GM12875 (cell line): ENCODE results near the gene TRIM66.

Source experiments
- H3K4me3 ChIP-seq: one replicate; pipeline ENCODE4 v1.5.1; 2011; ENCODE audit warnings: low read depth, low read length, control low read depth
- CTCF ChIP-seq: IDR thresholded peaks from 2 replicates; pipeline ENCODE4 v1.5.1; 2011; ENCODE audit warnings: low read depth, mild to moderate bottlenecking, control low read depth, inconsistent platforms, low read length, moderate library complexity, borderline replicate concordance; ENCODE audit not compliant: insufficient read depth

The TRIM66 gene

DNA sequence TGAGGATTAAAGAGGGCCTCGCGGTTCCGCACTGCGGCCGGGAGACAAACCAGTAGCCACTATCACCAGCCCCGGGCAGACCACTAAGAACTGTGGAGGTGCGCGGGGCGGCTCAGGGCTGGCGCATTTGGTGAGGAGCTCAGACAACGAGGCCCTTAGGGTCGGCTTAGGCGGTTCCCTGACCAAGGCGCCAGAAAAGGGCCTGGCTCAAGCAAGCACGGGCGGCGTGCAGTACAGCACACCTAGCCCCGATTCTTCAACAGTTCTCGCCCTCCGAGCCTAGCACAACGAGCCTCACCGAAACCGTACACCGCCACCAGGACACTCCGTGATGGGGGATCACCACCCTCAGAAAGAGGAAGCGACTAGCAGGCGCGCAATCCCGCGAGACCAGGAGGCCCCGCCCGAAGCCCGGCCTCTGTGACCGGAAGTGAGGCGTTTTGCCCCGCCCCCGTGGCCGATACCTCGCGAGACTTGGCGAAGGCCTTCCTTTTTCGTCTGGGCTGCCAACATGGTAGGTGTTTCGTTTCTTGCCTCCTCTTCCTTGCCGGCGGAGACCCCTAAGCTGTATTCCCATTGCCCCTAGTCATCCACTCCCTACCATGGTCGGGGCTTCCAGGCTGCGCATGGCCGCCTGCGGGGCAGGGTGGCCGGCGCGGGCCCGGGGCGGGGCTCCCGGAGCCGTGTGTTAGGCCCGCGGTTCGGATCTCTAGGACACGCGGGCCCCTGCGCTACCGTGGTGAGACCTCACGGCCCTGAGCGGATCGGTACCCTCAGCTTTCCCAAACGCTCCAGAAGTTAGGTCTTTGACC is at the start of gene TRIM66, which contains the start of gene RPL27A:
Gene TRIM66, minus strand, starts transcription at position 363 of the 812 bp plus-strand sequence. CDS start 10,391 bp downstream, outside the sequence.
Gene RPL27A, plus strand, starts transcription at position 490 of the 812 bp plus-strand sequence. Its CDS starts 22 bp downstream, at position 512.
- no peak for TF ChIP-seq CTCF
- peak within 1 kb of the TSS; percentile 94 for H3K4me3 ChIP-seq

DNA sequence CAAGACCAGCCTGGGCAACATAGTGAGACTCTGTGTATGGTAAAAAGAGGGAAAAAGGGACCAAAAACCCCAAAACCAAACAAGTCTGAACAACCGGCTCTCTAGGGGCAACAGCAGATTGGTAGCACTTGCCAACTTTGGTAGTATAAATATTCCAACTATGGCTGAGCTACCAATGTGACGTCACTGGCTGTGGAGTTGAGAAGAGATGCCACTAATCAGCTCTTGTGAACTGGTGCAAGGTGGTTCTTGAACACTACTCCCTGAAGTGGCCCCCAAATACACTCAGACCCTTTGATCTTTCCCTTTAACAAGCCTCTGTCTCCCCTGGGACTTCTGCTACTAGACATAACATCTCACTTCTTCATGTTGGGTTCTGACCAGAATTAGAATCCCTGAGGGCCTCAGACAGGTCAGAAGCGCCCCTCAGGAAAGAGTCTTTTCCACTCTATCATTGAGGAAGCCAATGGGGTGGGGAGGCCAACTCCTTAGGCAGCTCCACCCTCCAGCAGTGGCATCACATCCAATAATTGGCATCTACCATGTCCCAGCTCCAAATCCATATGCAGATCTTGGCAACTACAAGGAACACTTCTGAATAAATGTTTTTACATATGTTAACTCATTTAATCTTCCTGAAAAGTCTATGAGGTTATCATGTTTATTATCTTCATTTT is 49.3 kb upstream of the TRIM66 start:
- no peak for TF ChIP-seq CTCF
- no peak overlapping the region for H3K4me3 ChIP-seq

DNA sequence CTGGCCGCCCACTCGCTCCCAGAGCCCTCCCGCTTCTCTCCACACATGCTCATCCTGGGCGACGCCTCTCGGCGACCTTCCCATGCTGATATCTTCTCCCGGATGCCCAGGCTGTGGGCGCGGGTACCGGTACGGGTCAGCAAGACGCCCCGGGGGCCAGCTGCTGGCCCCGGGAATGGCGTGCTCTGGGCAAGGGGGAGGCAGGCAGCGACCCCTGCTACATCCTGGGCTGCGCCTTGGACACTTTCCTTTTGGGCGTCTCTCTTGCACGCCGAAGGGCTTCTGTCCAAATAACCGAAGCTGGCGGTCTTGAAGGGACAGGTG is 48.2 kb upstream of the TRIM66 start:
- no peak for TF ChIP-seq CTCF
- no peak overlapping the region for H3K4me3 ChIP-seq

DNA sequence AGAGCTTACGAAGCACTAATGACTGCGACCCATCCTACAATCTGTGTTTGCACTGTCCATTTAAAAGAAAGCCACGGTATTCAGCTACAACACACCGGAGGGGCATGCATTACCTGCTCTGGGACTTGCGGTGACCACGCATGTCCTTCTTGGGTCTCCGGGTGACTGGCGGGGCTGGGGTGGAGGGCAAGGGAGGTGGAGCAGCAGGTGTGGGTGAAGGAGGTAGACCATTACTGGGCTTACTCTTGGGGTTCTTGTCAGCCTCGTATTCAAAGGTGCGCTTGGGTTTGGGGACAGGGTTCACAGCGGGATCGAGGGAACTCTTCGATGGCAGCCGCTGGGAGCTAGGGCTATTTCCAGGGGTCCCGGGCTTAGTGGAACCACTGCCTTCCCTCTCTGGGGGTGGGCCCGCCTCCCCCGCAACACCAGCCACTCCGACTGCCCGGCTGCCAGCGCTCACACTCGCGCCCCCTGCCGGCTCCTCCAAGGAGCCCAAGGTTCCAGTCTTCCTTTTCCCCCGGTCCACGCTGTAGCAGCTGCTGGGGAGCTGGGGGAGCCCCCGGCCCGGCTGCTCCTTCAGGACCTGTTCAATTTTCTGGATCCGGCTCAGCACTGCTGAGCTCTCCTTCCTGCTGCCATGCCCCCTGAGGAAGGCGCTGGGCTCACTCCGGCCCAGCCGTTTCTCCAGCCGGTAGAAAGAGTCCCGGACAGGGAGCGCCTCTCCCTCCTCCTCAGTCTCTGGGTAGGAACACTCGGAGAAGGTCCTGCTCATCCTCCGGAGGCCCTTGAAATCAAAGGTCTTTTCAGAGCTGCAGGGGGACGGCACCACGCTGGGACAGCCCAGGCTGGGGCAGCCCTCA is 47.6 kb upstream of the TRIM66 start:
- no peak for TF ChIP-seq CTCF
- no peak overlapping the region for H3K4me3 ChIP-seq

DNA sequence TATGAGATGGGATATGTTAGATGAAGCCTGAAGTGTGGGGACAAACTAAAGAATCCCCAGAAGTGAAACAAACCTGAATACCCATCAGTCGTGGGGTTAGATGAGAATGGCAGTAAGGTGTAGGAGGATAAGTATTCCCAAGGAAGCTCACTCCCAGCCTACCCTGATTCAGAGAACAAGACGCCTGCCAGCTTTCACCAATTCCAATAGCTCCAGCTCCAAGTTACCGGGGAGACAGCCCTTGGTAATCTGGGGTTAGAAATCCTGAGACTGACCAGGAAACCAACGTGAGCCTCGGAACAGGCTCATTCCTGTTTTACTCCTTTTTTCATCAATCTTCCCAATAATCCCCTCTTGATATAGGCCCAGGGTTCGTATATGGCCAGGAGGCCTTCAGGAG is 46.6 kb upstream of the TRIM66 start:
- H3K4me3 ChIP-seq: no peak overlapping the region
- no peak for TF ChIP-seq CTCF

DNA sequence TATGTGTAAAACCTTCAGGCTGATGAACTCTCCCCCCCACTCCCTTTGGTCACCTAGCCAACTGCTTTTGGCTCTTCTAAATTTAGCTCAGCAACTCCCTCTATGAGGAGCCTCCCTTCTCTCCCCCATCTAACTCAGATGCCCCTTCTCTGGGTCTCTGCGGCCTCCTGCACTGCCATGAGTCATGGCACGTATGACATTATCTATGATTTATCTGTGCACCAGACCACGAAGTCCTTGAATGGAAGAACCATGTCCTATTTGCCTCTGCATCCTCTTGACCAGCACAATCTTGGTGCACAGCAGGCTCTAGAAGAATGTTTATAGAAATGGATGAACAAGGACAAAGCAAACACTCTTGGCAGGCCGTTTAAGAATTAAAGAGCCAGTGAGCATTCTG is 46.1 kb upstream of the TRIM66 start:
- TF ChIP-seq CTCF: no peak
- H3K4me3 ChIP-seq: no peak overlapping the region

DNA sequence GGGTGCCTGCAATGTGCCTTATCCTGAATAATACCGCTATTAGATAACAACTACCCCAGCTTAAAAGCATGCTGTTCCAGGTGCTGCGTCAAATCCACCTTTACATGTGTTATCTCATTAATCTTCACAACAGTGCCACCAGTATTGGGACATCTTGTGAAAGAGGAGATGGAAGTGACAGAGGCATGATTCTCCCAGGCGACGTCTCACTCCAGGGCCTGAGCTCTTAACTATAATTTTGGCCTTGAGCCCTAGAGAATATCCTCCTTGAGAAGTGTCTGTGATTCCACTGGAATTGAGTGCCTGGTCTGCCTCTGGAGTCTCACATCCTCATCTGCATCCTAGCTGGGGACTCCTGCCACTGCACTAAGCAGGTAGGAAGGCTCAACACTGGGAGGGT is 43.9 kb upstream of the TRIM66 start:
- no peak overlapping the region for H3K4me3 ChIP-seq
- TF ChIP-seq CTCF: no peak
